Bronchial epithelial cell (primary cell): Measurements from ENCODE around the gene STAC3. TPM values are rescaled to one million over a fixed set of nuclear protein-coding genes. Genes with fewer than 3 reads are reported as not detected.

Source experiments
- DNase-seq: peaks from one replicate; pipeline ENCODE4 v3.0.0-alpha.2; 2010; ENCODE audit warnings: low read depth
- FAIRE-seq: peaks from 2 replicates; lab custom pipeline; 2011; peaks lifted over from hg19 to GRCh38; lab: Jason Lieb, UNC
- H3K27me3 ChIP-seq: 2 replicates; pipeline ENCODE4 v1.5.1; 2011; ENCODE audit warnings: low read length; ENCODE audit not compliant: control insufficient read depth, insufficient read depth
- H3K36me3 ChIP-seq: 2 replicates; pipeline ENCODE4 v1.5.1; 2011; ENCODE audit warnings: low read length; ENCODE audit not compliant: control insufficient read depth, insufficient read depth
- H3K4me3 ChIP-seq: 2 replicates; pipeline ENCODE4 v1.5.1; 2011; ENCODE audit warnings: mild to moderate bottlenecking, low read depth, low read length, control low read depth
- total RNA-seq: library from RNA; depleted of rRNA; stranded (reverse); fragments of >200 nt; gene quantifications from 2 replicates; pipeline ENCODE4 v1.2.1, GENCODE V29; 2014
- TF ChIP-seq, protein P1 (sequence below): IDR thresholded peaks from 2 replicates; pipeline ENCODE4 v1.5.1; 2011; ENCODE audit warnings: mild to moderate bottlenecking, moderate library complexity, low read length, control low read depth, inconsistent platforms; ENCODE audit not compliant: insufficient read depth, severe bottlenecking

Gene STAC3
- total RNA-seq, 1 donor from 2014 or later = 0.26 TPM

DNA sequence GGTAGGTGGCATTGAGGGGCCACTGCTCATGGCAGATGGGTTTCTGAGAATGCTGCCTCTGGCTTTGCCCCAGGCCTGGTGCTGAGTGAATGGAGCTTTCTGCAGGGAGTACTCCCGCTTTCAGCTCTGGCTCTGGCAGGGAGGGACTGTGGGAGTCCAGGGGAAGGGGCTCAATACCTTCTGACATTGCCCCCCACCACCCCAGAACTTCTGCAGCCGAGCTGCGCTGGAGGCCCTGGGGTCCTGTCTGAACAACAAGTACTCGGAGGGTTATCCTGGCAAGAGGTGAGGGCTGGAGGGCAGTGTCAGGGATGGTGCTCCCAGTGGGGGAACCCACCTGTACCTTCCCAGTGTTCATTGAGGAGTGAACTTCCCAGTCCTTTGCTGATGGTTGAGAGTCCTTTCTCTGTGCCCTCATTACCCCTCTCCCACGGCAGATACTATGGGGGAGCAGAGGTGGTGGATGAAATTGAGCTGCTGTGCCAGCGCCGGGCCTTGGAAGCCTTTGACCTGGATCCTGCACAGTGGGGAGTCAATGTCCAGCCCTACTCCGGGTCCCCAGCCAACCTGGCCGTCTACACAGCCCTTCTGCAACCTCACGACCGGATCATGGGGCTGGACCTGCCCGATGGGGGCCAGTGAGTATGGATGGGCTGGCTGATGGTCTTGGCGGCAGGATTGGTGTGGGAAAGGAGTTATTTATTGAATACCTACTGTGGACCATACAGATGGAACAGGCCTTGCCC, 19.5 kb downstream of the STAC3 start:
- FAIRE-seq (no peak), DNase-seq (no peak)
- peaks cover 2% of the 10 kb centered on the region for H3K27me3 ChIP-seq
- TF ChIP-seq, protein P1, sequence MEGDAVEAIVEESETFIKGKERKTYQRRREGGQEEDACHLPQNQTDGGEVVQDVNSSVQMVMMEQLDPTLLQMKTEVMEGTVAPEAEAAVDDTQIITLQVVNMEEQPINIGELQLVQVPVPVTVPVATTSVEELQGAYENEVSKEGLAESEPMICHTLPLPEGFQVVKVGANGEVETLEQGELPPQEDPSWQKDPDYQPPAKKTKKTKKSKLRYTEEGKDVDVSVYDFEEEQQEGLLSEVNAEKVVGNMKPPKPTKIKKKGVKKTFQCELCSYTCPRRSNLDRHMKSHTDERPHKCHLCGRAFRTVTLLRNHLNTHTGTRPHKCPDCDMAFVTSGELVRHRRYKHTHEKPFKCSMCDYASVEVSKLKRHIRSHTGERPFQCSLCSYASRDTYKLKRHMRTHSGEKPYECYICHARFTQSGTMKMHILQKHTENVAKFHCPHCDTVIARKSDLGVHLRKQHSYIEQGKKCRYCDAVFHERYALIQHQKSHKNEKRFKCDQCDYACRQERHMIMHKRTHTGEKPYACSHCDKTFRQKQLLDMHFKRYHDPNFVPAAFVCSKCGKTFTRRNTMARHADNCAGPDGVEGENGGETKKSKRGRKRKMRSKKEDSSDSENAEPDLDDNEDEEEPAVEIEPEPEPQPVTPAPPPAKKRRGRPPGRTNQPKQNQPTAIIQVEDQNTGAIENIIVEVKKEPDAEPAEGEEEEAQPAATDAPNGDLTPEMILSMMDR = no peak
- no peak overlapping the region for H3K4me3 ChIP-seq
- peaks cover 38% of the 10 kb centered on the region for H3K36me3 ChIP-seq

DNA sequence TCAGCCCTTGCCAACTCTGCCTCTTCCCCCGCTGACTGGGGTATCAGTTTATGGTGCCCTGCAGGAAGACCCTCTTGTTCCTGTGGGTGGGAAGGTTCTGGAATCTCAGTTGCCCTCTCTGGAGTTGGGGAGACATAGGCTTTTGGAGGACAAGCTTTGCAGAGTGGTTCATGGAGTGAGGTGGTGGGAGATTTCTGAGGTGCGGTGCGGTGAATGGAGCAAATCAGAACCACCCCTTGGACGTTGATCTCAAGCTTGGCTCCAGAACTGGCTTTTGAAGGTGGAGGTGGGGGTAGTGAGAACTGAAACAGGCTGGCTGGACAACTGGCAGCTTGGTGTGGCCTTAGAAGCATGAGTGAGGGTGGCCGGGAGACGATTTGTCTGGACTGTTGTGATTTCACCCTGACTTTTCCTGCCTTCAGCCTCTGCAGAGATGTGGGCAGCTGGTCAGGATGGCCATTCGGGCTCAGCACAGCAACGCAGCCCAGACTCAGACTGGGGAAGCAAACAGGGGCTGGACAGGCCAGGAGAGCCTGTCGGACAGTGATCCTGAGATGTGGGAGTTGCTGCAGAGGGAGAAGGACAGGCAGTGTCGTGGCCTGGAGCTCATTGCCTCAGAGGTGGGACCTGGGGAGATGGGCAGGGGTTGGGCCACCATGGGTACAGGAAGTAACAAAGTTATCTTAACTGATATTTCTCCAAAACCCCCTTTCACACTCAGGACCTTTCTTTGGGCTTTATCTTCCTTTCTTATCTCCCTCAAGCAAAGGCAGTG, 20.4 kb downstream of the STAC3 start:
- DNase-seq (no peak), FAIRE-seq (no peak)
- peaks cover 5% of the 10 kb centered on the region for H3K27me3 ChIP-seq
- peak overlapping the region; percentile 90 for H3K4me3 ChIP-seq
- H3K36me3 ChIP-seq = peaks cover 38% of the 10 kb centered on the region
- TF ChIP-seq, protein P1 = no peak

DNA sequence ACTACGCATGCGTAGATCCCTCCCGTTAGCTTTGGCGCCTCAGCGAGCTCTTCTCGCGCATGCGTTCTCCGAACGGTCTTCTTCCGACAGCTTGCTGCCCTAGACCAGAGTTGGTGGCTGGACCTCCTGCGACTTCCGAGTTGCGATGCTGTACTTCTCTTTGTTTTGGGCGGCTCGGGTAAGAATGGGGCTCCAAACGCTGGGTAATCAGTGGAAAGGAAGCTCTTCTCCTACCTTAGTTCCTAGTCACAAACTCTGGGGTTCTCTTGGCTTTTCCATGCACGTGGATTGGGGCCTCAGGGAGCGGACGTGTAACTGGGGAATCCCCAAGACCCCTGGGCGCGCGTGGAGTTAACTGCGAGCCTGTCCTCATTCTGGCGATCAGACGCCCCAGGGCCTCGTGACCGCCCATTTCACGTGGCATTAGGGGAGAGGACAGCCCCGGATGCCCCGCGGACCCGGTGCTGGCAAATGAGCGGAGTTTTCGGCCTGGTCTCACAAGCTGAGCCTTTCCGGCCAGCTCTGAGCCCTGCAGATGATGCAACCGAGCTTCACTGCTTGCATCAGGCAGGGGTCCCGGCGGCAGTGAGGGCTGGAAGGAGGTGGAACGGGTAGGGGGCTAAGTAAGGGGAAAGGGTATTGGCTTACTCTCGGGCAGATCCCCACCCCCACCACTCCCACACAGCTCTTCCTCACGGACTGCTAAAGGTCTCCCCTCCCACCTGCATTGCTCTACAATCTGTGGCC, 21.2 kb downstream of the STAC3 start, which contains the start of gene SHMT2:
Gene SHMT2, plus strand, starts transcription at position 78 of the 747 bp plus-strand sequence. Its CDS starts 68 bp downstream, at position 146.
- peaks cover 34% of the 10 kb centered on the region for H3K36me3 ChIP-seq
- H3K4me3 ChIP-seq = peak within 1 kb of the TSS; percentile 90
- peaks cover 7% of the 10 kb centered on the region for H3K27me3 ChIP-seq
- TF ChIP-seq, protein P1 = no peak
- FAIRE-seq (peak; percentile 40), DNase-seq (peak; percentile 91)

DNA sequence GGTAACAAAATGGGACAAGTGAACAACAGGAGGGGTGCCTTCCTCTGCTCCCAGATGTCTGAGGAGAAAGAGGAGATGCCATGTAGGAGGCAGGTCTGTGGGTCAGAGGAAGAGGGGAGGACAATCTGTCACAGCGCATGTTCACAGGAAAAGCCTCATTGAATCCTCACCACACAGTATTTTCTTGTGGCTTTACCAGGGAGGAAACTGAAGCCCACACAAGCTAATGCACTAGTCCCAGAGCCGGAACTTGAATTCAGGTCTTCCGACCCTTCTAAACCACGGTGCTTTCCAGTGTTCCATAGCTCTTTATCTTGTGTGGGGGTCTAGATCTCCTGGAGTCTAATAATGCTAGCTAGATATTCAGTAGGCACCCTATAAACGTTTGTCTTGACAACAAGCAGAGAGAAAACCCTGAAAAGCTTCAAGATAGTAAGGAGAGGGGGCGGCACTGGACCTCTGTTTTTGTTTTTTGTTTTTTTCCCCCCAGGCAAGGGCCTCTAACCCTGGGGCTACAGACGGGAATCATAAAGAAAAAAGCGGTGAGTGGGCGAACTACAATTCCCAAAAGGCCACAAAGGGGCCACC, 21.8 kb downstream of the STAC3 start:
- peak overlapping the region; percentile 90 for H3K4me3 ChIP-seq
- peaks cover 10% of the 10 kb centered on the region for H3K27me3 ChIP-seq
- FAIRE-seq (no peak), DNase-seq (no peak)
- peaks cover 32% of the 10 kb centered on the region for H3K36me3 ChIP-seq
- TF ChIP-seq, protein P1 = no peak

DNA sequence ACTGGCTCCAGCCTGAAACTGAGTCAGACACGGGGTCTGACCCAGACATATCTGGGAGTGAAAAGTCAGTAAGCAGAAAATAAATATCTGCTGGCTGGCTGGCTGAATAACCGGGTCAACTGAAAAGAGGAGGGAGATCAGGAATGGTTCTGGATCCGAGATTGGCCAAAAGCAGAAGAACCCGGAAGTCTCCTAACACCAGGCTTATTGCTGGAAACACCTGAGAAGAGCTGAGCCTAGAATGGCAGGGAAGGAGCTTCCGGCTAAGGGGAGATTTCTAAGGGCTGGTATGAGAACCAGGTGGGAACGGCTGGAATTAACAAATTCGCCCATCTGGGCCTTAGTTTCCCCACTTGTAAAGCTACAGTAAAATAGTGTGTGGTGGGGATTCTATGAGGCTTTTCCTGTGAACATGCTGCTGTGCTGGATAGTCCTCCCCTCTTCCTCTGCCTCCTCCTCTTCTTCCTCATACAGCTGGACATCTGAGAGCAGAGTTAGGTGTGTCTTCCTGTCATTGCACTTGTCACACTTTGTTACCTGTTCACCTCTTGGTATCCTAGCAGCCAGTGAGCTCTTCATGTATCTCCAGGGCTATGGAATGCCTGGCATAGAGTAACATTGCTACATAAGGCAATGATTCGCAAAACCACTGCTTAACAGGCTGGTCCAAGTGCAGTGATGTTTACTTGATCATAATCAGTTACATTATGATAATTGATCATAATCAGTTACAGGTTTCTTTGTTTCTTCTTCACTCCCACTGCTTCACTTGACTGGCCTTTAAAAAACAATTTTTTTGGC, 23.5 kb downstream of the STAC3 start:
- no peak overlapping the region for H3K4me3 ChIP-seq
- peaks cover 19% of the 10 kb centered on the region for H3K27me3 ChIP-seq
- TF ChIP-seq, protein P1 = no peak
- FAIRE-seq (peak; percentile 40), DNase-seq (peak; percentile 40)
- peaks cover 16% of the 10 kb centered on the region for H3K36me3 ChIP-seq
